Measurements from ENCODE around the gene KRT8. TPM values are rescaled to one million over a fixed set of nuclear protein-coding genes. Genes with fewer than 3 reads are reported as not detected.

The KRT8 gene
- total and polyA plus RNA-seq, 10 of the 15 experiments (the other 5 are each of a cell fraction or from before 2014, with no cell fraction given): 0.11 to 5.6 (median 0.37) TPM; not detected in 1

DNA sequence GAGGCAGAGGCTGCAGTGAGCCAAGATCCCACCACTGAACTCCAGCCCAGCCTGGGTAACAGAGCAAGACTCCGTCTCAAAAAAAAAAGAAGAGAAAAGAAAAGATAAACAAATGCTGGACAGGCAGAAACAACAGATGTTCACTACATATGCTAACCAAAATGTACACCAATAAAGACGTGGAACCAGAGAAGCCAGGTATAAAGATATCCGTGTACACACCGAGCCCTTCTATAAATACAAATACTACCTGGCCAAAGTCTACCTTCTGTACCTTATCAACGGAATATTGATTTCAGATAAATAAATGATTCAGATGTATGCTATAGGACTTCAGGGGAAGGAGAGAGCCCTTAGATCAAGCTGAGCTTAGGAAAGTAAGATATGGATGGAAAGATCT lies 10.8 kb upstream of the KRT8 start:
- H3K4me3 ChIP-seq: no peak overlapping the region
- ATAC-seq (no peak), FAIRE-seq (no peak), DNase-seq (ENCODE audit: low read depth, low spot score) (no peak)
- 22% methylated on average over 5 of the region's 5 CpGs for WGBS (ENCODE audit: insufficient coverage, insufficient replicate concordance, low lambda C conversion rate, missing lambda C conversion rate)
- H3K79me2 ChIP-seq (ENCODE audit: control insufficient read depth, insufficient read depth, low read length): no peaks in the 10 kb centered on the region
- intact Hi-C loops (cut with micrococcal nuclease; ENCODE audit: unreplicated experiment) (no loop called here), in situ Hi-C loops (cut with MboI) (no loop called here)
- H3K9me3 ChIP-seq (replicated peaks; ENCODE audit: control insufficient read depth, insufficient read depth, low read length): no peaks in the 10 kb centered on the region
- no peak overlapping the region for H3K4me2 ChIP-seq (ENCODE audit: control insufficient read depth, insufficient read depth)
- no TSS peak for BruUV-seq (replicated peaks)
- ChIA-PET POLR2A (no interaction called here), RAD21 (ENCODE audit: unreplicated experiment) (no interaction called here), SMC1A (ENCODE audit: uncharacterized antibody, unreplicated experiment) (no interaction called here), CTCF (interaction anchor here (0.6 to 1.6 kb wide), 5 partner anchors 14 to 692 kb away, joined by 3 to 8 read pairs (median 3); no protein-coding TSS in a partner anchor)
- no peak overlapping the region for H3K9ac ChIP-seq (ENCODE audit: control insufficient read depth, insufficient read depth, low read length)
- H3K36me3 ChIP-seq (ENCODE audit: control insufficient read depth in 2 of 2, insufficient read depth in 2 of 2, low read length in 1 of 2): no peaks in the 10 kb centered on the region
- H3K27me3 ChIP-seq (replicated peaks in 1 of 2; ENCODE audit: control insufficient read depth in 2 of 2, insufficient read depth in 2 of 2, low read length in 1 of 2): no peaks in the 10 kb centered on the region; a peak in 1 of 4 replicates
- no peak overlapping the region for H2AFZ ChIP-seq (ENCODE audit: control insufficient read depth, low read depth, low read length)
- no peaks in the 10 kb centered on the region for H3K4me1 ChIP-seq (ENCODE audit: control insufficient read depth, insufficient read depth, low read length)
- TF ChIP-seq SPI1 (IDR thresholded peaks at IDR 0.05; ENCODE audit: borderline replicate concordance, insufficient read depth, low read depth, low read length): no peak
- TF ChIP-seq, protein P1, sequence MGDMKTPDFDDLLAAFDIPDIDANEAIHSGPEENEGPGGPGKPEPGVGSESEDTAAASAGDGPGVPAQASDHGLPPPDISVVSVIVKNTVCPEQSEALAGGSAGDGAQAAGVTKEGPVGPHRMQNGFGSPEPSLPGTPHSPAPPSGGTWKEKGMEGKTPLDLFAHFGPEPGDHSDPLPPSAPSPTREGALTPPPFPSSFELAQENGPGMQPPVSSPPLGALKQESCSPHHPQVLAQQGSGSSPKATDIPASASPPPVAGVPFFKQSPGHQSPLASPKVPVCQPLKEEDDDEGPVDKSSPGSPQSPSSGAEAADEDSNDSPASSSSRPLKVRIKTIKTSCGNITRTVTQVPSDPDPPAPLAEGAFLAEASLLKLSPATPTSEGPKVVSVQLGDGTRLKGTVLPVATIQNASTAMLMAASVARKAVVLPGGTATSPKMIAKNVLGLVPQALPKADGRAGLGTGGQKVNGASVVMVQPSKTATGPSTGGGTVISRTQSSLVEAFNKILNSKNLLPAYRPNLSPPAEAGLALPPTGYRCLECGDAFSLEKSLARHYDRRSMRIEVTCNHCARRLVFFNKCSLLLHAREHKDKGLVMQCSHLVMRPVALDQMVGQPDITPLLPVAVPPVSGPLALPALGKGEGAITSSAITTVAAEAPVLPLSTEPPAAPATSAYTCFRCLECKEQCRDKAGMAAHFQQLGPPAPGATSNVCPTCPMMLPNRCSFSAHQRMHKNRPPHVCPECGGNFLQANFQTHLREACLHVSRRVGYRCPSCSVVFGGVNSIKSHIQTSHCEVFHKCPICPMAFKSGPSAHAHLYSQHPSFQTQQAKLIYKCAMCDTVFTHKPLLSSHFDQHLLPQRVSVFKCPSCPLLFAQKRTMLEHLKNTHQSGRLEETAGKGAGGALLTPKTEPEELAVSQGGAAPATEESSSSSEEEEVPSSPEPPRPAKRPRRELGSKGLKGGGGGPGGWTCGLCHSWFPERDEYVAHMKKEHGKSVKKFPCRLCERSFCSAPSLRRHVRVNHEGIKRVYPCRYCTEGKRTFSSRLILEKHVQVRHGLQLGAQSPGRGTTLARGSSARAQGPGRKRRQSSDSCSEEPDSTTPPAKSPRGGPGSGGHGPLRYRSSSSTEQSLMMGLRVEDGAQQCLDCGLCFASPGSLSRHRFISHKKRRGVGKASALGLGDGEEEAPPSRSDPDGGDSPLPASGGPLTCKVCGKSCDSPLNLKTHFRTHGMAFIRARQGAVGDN (IDR thresholded peaks at IDR 0.05): no peak
- TF ChIP-seq, protein P2, sequence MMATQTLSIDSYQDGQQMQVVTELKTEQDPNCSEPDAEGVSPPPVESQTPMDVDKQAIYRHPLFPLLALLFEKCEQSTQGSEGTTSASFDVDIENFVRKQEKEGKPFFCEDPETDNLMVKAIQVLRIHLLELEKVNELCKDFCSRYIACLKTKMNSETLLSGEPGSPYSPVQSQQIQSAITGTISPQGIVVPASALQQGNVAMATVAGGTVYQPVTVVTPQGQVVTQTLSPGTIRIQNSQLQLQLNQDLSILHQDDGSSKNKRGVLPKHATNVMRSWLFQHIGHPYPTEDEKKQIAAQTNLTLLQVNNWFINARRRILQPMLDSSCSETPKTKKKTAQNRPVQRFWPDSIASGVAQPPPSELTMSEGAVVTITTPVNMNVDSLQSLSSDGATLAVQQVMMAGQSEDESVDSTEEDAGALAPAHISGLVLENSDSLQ (IDR thresholded peaks at IDR 0.05): no peak
- no peaks in the 10 kb centered on the region for H4K20me1 ChIP-seq (ENCODE audit: control insufficient read depth, insufficient read depth)
- H3K27ac ChIP-seq (ENCODE audit: control insufficient read depth, insufficient read depth): no peak overlapping the region

Measured in GM12878 (cell line).